NCI-H460 (cell line): ENCODE results near the gene BRD7. TPM values are rescaled to one million over a fixed set of nuclear protein-coding genes. Genes with fewer than 3 reads are reported as not detected.

Experiments
- DNase-seq: peaks from one replicate; pipeline ENCODE4 v3.0.0-alpha.2; 2016; ENCODE audit warnings: low read depth; ENCODE audit errors: extremely low read depth
- total RNA-seq: library from RNA; depleted of rRNA; stranded (reverse); fragments of >200 nt; shearing (Covaris generic); gene quantifications from 2 replicates; pipeline ENCODE4 v1.2.3, GENCODE V29; 2014

BRD7 gene
- total RNA-seq, 1 experiment from 2014 or later = 78.0 TPM

GRCh38 chr16:50324345-50324744 lies 44.4 kb downstream of the BRD7 start:
- no peak for DNase-seq

- peak; percentile 16 for DNase-seq
Measured at GRCh38 chr16:50323335-50324011, 45.3 kb downstream of the BRD7 start.

DNA sequence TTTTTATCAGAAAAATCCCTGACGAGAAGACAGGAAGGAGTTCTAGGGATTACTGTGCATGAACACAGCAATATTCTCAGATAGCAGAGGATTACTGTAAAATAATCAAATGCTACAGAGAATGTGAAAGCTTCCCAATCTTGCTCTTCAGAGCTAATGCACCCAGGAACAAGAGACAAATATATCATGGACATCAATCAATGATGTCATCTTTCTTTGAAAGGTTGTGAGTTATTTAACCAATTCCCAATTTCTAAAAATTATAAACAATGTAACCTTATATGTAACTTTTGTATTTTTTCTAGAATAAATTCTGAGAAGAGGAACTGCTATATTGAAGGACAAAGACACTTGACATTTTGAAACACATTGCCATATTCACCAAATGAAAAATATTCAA lies 46.5 kb downstream of the BRD7 start:
- no peak for DNase-seq

DNA sequence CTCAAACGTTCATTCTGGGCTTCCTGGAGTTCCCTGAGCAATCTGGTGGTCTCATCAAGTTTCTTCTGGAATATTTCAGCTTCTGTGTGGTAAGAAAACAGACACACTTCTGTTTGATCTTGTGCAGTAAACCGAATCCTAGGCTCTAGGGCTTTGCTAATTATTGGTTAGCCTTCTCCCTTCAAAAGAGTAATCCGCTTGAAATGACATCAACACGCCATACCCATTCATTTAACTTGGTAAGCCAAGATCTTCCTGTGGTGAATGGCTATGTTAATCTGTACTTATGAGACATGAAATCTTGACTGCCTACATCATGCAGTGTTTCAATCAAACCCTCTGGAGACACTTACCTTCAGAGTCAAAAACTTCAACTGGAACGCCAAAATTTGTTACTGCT lies 48.5 kb downstream of the BRD7 start:
- DNase-seq = no peak

- no peak for DNase-seq
Measured at GRCh38 chr16:50318796-50319578, 49.8 kb downstream of the BRD7 start.

DNA sequence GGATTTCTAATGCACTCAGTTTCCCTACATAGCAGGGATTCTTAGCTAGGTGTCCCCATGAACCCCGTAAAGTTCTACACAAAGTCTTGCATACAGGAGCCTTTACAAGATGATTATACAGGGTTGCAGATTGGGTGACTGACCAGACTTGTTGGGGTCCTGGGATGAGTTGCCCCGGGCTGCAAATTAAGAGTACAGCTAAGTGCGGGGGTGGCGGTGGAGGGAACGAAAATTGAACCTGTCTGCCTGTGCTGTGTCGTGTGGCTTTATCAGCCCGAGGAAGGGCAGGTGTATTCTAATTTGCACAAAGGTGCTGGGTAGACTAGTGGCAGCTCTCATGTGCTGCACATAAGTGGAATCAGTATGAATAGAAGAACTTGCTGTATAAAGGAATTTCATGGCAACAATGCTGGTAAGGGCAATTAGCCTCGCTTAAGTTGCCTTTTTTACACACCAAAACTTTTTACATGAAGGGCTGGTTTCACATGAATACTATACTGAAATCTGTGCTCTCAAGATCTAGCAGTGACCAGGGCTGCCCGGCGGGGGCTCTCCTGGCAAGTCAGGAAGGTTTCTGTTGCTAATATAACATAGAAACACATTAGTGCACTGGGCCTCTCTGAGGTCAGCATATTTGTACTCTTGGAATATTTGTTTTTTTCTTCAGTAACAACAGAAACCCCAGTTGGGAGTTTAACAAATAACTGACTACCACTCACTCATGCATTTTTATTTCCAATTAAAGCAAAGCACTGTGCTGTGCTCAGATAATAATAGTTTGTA lies 51.7 kb downstream of the BRD7 start:
- DNase-seq = no peak

GRCh38 chr16:50316102-50316847 lies 52.5 kb downstream of the BRD7 start:
- no peak for DNase-seq

- DNase-seq = no peak
Measured at GRCh38 chr16:50315346-50315997, 53.3 kb downstream of the BRD7 start.

- DNase-seq = no peak
Measured at GRCh38 chr16:50314665-50315064, 54.1 kb downstream of the BRD7 start.

DNA sequence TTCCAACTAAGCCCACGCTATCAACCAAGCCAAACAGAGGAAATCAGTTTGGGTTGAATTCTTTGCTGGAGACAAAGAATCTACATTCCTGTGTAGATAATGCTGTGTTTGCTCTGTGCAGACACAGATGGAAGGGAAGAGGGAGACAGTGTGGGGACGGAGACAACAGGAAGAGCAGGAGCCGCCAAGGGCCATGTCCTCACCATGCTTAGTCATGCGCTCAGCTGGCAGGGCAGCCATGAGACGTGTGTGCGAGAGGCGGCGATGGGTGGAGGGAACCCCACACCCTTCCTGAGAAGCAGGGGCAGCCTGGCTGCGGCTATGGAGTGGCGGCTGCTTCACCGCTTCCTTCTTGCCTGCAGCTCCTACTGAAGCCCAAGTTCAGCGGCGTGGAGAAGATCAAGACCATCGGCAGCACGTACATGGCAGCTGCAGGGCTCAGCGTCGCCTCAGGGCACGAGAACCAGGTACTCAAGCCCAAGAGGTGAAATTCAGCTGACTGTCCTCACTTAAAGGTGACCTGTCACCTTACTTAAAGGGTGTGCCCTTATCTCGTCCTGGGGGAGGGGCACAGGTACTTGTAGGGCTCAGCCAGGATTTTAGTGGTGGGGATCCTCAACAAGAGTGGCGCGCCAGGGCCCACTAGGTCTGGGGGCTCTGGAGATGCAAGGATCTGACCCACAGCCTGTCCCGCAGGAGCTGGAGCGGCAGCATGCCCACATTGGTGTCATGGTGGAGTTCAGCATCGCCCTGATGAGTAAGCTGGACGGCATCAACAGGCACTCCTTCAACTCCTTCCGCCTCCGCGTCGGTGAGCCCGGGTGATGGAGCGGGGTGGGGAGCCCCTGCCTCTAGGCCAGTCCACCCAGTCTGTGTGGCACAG lies 55.0 kb downstream of the BRD7 start:
- no peak for DNase-seq

- DNase-seq = no peak
Measured at GRCh38 chr16:50311891-50312501, 56.8 kb downstream of the BRD7 start.

GRCh38 chr16:50311134-50311528 lies 57.7 kb downstream of the BRD7 start:
- DNase-seq = no peak

DNA sequence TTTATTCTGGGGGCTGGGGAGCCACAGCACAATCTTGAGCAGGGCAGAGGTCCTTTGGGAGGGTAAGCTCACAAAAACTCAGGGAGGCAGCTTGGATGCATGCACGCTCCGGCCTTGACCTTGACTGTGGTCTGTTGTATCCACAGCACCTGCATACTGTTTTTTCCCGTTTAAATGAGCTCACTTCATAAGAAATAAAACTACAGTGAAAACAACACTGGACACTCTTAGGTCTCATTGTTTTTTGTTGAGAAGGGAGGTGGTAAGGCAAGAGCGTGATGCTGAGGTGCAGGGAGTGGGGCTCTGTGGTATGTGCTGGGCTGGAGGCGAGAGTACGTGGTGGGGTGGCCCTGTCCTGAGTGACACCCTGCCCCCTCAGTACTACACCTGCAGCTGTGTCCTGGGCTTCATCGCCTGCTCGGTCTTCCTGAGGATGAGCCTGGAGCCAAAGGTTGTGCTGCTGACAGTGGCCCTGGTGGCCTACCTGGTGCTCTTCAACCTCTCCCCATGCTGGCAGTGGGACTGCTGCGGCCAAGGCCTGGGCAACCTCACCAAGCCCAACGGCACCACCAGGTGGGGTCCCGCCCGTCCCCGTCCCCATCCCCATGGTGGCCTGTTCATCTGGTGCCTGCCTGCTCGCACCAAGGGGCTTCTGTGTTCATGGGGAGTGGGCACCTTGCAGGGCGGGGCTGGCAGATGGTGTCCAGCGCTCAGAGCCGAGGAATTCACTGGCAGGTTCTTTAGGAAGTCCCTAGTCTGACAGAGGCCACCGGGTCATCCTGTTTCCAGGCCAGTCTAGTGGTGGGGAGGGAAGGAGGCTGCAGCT lies 58.3 kb downstream of the BRD7 start:
- DNase-seq = no peak

DNA sequence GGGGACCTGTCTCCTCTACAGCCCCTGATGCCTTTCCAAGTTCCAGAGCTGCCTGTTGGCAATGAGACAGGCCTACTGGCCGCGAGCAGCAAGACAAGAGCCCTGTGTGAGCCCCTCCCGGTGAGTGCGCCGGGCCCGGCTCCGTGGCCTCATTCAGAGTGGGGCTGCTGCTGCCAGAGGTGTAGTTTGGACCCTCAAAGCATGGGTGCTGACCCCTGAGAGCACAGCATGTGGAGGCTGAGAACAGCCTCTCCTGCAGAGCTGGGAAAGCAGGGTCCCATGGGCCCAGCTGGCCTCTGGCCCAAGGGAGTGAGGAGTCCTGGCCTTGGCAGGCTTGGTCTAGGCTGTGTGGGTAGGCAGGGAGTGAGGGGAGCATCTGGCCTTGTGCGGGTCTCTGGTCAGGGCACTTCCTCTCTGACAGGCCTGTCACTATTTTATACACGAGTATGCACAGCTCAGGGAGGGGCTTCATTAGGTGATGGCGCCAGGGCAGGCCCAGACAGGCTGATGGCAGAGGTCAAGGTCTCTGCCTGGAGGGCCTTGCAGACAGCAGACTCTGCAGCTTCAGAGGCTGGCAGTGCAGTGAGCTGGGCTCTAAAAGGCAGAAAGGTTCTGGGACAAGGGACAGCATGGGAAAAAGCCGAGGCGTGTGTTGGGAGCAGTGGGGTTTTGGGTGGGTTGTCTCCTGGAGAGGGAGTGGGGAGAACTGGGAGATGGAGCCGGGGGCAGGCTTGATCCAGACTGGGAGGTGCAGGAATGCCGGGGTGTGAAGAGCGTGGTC lies 59.1 kb downstream of the BRD7 start:
- DNase-seq = no peak

- DNase-seq = no peak
Measured at GRCh38 chr16:50309156-50309526, 59.6 kb downstream of the BRD7 start.

DNA sequence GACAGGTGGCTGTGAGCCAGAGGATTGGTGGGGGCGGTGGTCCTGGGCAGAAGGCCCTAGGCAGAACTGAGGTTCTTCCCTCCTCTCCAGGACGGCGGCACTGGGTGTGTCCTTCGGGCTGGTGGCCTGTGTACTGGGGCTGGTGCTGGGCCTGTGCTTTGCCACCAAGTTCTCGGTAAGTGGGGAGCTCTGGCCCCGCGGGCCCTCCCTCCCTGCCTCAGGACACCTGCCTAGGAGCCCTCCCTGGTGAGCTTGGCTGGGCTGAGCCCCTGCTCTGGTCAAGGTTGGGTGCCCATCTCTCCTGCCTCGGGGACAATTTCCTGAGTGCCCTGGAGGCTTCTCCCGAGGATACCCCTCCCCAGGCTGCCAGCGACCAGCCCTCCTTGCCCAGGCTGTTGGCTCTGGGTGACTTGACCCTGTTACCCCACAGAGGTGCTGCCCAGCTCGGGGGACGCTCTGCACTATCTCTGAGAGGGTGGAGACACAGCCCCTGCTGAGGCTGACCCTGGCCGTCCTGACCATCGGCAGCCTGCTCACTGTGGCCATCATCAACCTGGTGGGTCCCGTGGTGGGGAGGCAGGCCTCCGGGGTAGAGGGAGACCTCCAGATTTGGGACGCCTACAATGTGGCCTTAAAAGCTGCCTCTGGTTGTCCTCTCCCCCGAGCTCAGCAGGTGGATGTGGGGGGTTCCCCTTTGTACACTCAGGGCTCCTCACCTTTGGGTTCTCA lies 60.4 kb downstream of the BRD7 start:
- DNase-seq = no peak

GRCh38 chr16:50306287-50306686 lies 62.5 kb downstream of the BRD7 start:
- DNase-seq = no peak
